Measurements from ENCODE around the gene STARD7.
A peak's percentile ranks its signal among the peaks of the same experiment; 100 is the strongest.
"Not testable (repeated sequence)": the region's sequence is repeated elsewhere in the genome, so short reads cannot be mapped to it uniquely, and the experiment has no call there.

Gene STARD7, protein sequence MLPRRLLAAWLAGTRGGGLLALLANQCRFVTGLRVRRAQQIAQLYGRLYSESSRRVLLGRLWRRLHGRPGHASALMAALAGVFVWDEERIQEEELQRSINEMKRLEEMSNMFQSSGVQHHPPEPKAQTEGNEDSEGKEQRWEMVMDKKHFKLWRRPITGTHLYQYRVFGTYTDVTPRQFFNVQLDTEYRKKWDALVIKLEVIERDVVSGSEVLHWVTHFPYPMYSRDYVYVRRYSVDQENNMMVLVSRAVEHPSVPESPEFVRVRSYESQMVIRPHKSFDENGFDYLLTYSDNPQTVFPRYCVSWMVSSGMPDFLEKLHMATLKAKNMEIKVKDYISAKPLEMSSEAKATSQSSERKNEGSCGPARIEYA

DNA sequence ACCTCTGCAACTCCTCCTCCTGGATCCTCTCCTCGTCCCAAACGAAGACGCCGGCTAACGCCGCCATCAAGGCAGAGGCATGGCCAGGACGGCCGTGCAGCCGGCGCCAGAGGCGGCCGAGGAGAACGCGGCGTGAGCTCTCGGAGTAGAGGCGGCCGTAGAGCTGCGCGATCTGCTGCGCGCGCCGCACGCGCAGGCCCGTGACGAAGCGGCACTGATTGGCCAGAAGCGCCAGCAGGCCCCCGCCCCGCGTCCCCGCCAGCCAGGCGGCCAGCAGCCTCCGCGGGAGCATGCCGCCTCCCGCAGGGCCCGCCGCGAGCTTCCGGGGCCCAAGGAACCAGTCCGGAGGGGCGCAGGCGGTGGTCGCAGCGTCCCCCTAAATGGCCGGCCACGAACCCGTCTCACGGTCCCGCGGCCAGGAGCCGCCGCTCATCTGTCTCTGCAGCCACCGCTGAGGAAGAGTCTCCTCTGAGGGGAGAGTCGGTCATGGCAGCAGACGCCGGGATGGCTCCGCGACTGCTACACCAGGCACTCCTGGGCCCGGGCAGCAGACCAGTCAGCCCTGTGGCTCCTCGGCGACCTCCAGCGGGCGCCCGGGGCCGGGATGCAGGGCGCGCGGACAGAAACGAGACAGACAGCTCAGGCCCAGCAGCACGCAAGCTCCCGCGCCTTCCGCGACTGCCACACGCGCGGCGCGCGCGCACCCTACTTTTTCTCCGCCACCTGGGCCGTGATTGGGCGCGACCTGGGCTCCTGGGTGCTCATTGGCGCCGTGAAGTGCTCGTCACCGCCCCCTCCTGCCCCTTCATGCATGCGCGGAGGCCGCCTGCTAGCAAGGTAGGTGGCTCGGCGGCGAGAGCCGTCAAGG lies at the start of gene STARD7:
STARD7 (minus strand) TSS at position 685 of the 868 bp plus-strand sequence; CDS start at position 292, 393 bp downstream.
- DNase-seq (ENCODE audit: low read depth in 4 of 4, low spot score in 1 of 4), result peak; percentile 92 to 99 (median 96)

DNA sequence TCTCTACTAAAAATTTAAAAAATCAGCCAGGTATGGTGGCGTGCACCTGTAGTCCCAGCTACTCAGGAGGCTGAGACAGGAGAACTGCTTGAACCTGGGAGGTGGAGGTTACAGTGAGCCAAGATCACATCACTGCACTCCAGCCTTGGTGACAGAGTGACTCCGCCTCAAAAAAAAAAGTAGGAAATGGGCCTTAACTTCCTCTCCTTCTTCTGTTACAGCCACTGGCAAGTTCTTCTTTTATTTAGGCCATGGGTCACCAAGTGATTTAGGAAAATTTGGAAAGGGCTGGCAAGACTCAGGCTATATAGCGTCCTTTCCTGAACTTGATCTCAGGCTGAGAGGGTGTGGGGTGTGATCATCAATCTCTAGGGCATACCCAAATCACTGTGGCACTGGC lies 49.1 kb upstream of the STARD7 start:
- not testable (repeated sequence) for DNase-seq (ENCODE audit: low read depth in 4 of 4, low spot score in 1 of 4)

DNA sequence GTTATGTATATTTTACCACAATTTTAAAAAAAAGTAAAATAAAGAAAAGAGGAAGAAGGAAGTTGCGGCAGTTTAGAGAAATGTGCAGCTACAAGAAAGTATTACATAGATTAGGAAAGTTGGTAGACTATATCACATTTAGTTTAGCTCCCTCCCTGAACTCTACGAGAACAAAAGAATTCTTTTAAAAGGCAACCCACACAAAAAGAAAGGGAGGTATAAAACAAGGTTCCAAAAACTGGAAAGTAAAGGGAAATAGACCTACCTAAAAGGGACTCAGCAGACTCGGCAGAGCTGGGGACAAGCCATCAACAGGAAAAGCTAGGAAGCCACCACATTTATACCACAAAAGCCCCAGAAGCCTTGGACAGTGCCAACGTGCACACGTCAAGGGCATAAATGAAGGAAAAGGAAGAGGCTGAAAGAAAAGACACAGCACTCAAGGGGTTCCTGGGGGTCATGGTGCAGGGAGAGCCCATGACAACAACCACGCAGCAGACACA lies 48.0 kb upstream of the STARD7 start:
- DNase-seq (ENCODE audit: low read depth in 4 of 4, low spot score in 1 of 4), result no peak

DNA sequence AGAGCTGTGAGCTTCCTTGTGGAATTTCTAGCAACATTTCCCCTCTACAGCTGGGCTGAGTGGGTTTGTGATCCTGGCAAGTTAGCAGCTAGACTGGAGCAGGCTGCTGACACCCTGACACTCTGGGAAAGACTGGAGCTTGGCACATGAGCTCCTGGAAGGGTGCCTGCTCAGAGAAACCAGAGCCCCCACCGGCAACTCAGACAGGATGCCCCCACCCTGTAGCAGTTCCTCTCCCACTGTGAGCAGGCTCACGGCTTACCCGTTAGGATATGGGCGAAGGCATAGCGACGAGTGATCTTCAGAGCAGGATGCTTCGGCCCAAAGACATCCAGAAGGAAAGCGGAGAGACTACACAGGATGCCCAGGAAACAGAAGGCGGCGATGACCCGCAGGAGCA lies 45.9 kb upstream of the STARD7 start:
- DNase-seq (ENCODE audit: low read depth in 4 of 4, low spot score in 1 of 4), result no peak

DNA sequence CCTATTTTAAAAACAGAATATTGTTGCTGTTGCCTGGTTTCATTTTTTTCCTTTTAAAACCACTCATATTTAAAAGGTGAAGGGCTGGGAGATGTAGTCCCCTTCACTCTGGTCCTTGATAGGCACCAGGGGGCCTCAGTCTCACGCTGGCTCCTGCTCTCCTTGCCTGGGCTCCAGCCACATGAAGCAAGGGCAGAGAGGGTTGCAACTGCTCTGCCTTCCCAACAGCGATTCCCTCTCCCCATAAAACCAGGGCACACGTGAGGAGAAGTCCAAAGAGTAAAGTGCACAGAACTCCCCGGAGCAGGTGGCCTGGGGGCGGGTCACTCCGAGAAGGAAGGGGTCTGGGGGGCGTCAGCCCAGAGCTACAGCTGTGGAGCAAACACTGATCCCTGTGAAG lies 44.4 kb upstream of the STARD7 start:
- DNase-seq (ENCODE audit: low read depth in 4 of 4, low spot score in 1 of 4), result no peak

DNA sequence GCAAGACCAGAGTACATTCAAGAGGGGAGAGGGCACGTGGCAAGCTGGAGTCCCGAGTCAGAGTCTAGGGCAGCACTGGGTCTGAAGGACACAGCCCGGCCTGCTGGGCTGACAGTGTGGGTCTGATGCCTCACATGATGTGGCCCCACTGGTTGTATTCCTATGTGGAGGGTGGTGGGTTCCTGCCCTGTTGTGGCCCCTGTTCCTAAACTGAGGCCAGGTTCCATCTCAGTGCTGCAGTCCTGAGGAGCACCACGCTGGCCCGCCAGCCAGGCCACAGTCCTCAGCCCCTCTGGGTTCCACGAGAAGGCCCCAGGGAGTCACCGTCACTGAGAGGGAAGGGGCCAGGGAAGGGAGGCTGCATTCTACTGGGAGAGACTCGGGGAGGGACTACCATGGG lies 43.9 kb upstream of the STARD7 start:
- DNase-seq (ENCODE audit: low read depth in 4 of 4, low spot score in 1 of 4), result no peak

DNA sequence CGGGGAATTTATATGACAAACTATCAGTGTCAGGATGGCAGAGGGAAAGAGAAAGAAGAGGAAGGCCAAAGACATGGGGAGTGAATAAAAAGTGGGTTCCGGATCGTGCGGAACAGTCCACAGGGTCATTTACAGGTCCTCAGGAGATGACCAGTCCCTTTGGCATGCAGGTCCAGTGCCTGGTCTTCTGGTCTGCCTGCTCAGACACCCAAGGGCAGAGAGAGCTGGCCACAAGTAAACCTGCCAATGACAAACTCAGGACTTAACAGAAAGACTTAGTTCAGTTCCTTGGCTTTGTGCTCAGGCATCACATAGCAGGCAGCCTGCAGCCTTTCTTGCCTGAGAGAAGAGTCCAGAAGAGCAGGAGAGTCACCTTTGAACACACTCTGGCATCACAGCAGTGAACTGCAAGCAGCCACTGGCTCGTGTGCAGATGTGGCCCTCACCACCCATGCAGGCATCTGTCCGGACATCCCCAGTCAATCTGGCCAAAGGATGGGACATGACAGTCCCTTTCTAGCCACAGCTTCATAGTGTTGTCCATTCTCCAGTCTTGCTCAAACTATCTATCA lies 43.2 kb upstream of the STARD7 start:
- DNase-seq (ENCODE audit: low read depth in 4 of 4, low spot score in 1 of 4), result no peak

DNA sequence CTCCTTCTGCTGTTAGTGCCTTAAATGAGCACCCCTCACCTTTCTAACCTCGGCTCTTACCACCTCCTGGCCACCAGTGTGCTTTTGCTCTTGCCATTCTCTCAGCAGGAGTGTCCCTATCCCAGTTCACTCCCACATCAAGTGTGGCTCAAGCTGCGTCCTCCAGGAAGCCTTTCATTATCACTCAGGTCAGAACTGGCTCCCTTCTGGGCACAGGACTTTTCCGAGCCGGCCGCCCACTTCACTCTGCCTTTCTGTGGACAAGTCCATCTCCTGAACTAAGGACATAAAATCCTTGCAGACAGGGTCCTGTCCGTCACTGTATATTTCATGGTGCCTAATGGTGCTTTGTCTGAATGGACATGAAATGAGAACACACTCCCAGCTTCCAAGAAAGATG lies 41.6 kb upstream of the STARD7 start:
- no peak for DNase-seq (ENCODE audit: low read depth in 4 of 4, low spot score in 1 of 4)

DNA sequence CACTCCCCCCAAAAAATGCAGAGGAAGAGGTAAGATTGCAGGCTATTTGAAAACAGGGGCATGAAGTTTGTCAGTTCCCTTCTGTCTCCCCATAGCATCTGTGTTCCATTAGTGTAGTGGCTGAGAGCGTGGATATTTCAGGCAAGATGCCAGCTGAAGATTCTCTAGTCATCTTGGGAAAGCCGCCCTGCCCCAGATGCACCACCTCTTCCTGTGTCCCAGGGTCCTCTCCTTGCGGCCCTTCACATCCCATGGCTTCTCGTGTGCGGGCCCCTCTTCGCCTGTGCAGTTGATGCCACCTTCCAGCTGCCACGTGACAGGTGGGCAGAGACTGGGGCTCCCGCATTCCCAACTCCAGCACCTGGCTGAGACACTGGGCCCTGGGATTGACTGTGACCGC lies 41.0 kb upstream of the STARD7 start:
- no peak for DNase-seq (ENCODE audit: low read depth in 4 of 4, low spot score in 1 of 4)

DNA sequence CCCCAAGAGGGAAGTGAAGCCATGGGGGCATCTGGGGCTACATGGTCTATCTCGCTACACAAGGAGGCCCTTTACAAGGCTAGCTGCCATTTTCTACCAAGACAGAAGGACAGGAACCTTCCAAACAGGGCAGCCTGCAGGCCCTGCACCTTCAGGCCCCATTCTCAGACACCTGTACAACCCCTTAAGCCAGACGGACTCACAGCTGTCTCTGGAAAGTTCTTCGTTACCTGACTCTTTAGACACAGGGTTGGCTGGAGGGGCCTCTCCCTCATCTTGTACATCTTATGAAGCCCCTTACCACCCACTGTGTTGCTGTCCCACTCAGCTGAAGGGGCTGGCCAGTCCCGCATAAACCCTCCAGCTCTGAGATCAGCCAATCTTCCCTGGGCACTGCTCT lies 40.0 kb upstream of the STARD7 start:
- DNase-seq (ENCODE audit: low read depth in 4 of 4, low spot score in 1 of 4), result no peak

DNA sequence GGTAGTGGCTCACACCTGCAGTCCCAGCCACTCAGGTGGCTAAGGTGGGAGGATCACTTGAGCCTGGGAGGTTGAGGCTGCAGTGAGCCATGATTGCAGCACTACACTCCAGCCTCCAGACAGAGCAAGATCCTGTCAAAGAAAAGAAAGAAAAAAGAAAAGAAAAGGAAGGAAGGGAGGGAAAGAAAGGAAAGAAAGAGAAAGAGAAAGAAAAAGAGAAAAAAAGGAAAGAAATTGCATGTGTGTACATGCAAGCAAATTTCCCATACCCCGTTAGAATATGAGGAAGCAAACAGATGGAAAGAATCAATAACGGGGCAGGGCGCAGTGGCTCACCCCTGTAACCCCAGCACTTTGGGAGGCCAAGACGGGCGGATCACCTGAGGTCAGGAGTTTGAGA lies 39.3 kb upstream of the STARD7 start:
- no peak for DNase-seq (ENCODE audit: low read depth in 4 of 4, low spot score in 1 of 4)

DNA sequence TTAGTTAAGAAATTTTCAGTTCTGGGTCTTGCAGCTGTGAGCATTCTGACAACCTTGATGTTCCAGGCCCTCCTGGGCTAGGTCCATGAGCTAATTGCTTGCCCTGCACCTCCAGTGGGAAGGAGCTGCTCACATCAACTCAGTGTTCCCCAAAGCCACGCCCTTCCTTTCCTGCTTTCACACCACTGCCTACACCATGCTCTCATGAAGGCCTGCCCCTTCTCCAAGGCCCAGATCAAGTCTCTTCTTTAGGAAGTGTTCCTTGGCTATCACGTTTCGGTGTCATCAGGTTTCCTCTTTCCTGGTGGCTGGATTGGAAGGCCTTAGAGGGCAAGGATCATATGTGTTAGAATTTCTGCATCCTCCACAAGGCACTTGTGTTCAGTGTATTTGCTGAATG lies 38.4 kb upstream of the STARD7 start:
- no peak for DNase-seq (ENCODE audit: low read depth in 4 of 4, low spot score in 1 of 4)

DNA sequence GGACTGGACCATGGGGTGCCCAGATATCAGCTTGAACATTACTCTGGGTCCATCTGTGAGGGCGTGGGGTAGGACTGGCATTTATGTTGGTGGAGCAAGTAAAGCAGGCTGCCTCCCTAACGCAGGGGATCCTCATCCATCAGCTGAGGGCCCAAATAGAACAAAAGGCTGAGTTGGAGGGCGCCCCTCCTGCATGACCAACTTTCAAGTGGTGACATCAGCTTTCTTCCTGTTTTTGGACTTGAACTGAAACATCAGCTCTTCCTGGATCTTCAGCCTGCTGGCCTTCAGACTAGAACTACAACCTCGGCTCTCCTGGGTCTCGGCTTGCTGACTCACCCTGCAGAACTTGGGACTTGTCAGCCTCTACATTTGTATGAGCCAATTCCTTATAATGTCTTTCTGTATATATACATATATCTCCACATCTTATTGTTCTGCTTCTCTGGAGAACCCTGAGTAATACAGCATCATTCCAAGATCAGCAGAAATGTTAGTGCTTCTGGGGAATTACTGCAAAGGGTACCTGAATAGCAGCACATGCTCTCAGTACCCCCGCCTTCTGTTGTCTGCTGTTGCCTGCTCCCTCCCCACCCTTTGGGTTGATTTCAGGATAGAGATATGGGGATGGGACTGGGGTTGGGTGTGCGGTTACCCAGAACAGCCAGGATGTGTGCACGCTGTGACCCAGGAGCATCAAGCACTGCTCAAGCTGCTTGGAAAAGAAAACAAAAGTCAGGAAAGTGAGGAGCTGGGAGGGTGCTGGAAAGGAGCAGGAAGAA lies 37.2 kb upstream of the STARD7 start:
- DNase-seq (ENCODE audit: low read depth in 4 of 4, low spot score in 1 of 4), result no peak

DNA sequence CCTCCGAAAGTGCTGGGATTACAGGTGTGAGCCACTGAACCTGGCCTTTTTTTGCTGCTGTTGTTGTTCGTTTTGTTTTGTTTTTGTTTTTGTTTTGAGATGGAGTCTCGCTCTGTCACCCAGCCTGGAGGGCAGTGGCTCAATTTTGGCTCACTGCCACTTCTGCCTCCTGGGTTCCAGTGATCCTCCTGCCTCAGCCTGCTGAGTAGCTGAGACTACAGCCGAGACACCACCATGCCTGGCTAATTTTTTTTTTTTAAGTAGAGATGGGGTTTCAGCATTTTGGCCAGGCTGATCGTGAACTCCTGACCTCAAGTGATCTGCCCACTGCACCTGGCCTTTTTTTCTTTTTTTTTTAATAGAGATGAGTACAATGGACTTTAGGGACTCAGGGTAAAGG lies 35.2 kb upstream of the STARD7 start:
- DNase-seq (ENCODE audit: low read depth in 4 of 4, low spot score in 1 of 4), result no peak

DNA sequence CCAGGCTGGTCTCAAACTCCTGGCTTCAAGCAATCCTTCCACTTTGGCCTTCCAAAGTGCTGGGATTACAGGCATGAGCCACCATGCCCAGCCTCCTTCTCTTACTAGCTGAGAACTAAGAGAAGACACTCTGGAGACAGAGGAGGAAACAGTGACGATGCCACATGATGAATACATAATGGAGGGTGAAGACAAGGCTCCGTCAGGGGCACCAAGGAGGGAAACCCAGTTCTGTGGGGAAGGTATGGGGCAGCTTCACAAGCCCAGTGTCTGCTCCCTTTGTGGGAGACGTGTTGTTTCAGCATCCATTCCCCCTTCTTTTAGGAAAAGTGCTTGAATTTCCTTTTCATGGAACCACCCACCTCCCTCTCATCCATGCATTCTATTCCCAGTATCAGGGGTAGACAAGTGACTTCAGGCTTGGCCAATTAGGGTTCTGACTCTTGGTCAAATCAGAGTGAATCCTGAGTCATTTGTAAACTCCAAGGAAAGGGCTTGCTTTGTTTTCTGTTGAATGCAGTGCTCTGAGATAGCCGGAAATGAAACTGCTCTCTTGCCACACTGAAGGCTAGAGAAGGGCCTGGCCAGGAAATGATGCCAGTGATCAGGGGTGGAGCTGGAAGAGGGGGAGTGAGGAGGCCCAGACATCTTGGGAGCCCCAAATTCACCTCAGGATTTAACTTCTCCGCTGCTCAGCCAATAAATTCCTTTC lies 33.4 kb upstream of the STARD7 start:
- DNase-seq (ENCODE audit: low read depth in 4 of 4, low spot score in 1 of 4), result peak in 3 of 4 experiments; percentile 11 to 48 (median 27)

DNA sequence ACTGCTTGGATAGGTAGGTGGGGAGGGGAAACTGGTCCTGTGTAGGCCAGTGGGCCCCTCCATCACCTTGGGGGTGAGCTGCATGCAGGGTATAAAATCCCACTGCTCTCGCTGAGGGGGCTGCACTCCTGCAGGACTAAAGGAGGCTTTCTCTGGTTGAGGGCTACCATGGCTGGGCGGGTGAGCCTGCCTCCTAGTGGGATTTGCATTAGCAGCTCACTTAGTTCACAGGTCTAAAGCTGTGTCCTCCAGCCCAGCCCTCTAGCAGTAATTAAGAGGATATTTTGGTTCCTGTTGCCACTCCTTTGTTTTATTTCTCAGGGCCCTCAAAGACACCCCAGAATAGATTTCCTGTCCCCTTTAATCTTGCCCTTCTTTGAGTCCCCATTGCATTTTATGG lies 32.6 kb upstream of the STARD7 start:
- DNase-seq (ENCODE audit: low read depth in 4 of 4, low spot score in 1 of 4), result no peak

DNA sequence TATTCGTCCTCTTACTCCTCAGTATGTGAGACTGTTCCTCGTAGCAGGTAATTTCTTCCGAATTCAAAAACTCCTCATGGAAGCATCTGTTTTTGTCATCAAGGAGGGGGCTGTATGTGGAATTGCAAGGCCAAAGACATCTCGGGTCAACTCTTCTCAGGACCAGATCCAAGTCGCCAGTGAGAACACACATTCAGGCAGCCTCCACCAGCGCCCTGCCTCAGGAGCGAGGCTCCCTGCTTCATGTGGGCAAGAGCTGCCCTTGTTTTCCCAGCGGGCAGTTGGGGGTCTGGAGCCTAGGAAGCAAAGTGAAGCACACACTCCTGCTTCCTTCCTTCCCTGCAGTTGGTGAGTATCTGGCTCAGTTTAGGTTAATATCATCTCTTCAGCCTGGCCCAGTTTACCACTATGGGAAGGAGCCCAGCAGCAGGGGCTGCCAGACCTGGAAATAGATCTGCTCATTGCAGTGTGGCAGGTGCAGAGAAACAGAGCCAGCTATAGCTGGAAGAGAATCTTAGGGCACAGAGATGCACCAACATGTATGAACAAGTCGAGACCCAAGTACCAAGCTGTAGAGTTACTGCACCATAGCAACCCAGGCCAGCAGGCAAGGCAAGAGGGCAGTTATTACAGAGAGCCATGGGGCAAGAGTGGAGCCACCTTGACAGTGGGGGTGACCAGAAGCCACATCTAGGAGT lies 31.9 kb upstream of the STARD7 start:
- DNase-seq (ENCODE audit: low read depth in 4 of 4, low spot score in 1 of 4), result no peak

DNA sequence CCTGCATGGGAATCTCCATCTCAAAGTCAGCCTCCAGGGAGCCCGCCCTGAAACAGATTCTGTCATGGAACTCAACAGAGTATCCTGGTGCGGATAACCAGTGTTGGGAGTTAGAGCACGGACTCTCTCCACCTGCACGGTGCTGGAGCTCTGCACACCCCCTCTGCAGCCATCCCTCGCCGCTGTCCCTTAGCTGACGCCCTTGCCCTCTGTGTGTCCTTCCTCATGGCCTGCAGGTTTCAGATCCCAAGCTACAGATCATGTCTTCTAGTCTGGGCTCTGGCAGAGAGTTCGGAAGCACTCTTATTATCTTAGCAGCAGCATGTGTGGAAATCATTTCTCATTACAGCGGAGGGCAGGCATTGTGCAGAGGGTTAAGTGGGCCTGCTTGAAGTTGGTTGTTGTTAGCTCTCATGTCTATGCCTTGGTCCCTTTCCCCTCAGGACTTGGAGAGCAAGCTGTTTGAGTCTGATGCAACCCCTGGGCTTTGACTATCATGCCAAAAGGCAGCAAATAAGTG lies 31.2 kb upstream of the STARD7 start:
- DNase-seq (ENCODE audit: low read depth in 4 of 4, low spot score in 1 of 4), result no peak

DNA sequence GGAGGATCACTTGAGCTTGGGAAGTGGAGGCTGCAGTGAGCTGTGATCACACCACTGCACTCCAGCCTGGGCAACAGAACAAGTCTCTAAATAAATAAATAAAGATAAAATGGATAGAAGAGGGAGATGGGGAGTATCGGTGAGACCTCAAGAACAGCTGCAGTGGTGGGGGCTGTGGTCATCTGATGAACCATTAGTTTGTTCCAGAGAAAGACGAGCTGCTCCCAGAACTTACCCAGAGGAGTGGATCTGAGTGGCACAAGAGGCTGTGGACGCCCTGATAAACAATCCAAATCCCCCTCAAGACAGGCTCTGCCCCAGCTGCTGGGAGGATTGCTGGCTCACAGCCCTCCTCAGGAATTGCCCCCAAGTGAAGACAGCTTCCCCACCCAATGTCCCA lies 30.5 kb upstream of the STARD7 start:
- no peak for DNase-seq (ENCODE audit: low read depth in 4 of 4, low spot score in 1 of 4)

DNA sequence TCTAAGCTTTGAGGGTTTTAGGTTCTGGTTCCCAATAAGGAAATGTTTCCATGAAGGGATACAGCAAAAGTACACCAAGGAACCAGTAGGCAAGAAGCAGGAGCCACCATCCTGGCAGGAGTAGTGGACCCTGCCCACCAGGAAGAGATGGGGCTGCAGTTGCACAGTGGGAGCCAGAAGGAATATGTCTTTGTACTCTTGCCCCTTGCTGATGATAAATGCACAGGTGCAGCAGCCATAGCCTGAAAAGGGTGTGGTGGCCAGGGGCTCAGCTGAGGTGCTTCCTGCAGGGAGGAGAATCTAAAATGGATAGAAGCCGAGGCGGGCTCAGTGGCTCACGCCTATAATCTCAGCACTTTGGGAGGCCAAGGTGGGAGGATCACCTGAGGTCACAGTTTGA lies 29.6 kb upstream of the STARD7 start:
- DNase-seq (ENCODE audit: low read depth in 4 of 4, low spot score in 1 of 4), result no peak
